Measurements from ENCODE around the gene STAT2. TPM values are rescaled to one million over a fixed set of nuclear protein-coding genes. Genes with fewer than 3 reads are reported as not detected.

The STAT2 gene
- polyA plus RNA-seq, 3 donors = 109 to 251 (median 142) TPM

GRCh38 chr12:56296295-56296694, 63.6 kb downstream of the STAT2 start:
- Histone ChIP-seq H3K9me3 (replicated peaks in 1 of 2; ENCODE audit: control insufficient read depth in 1 of 2, insufficient read depth in 1 of 2, low read length in 2 of 2) (no peaks in the 10 kb centered on the region), H2AFZ (ENCODE audit: insufficient read depth, low read depth, low read length, poor library complexity, severe bottlenecking) (no peak overlapping the region), H3K79me2 (ENCODE audit: insufficient read depth, low read length) (peaks cover 93% of the 10 kb centered on the region), H3K4me1 (ENCODE audit: control insufficient read depth in 1 of 2, insufficient read depth in 2 of 2, low read length in 2 of 2) (peaks cover 41 to 48% of the 10 kb centered on the region in 2 donors), H4K20me1 (ENCODE audit: insufficient read depth, low read length) (peaks cover 84% of the 10 kb centered on the region), H3K4me3 (replicated peaks in 1 of 3; ENCODE audit: low read depth in 2 of 3, low read length in 3 of 3) (no peak overlapping the region), H3K27me3 (ENCODE audit: control insufficient read depth in 2 of 2, insufficient read depth in 2 of 2, low read length in 2 of 2) (no peaks in the 10 kb centered on the region), H3K27ac (ENCODE audit: low read depth in 1 of 2, low read length in 2 of 2) (peak overlapping the region; percentile 3 to 95), H3K4me2 (replicated peaks; ENCODE audit: extremely low read depth, low read length, poor library complexity, severe bottlenecking) (peak overlapping the region; percentile 13), H3K36me3 (replicated peaks in 1 of 2; ENCODE audit: control insufficient read depth in 1 of 2, insufficient read depth in 2 of 2, low read length in 2 of 2) (peaks cover 10 to 31% of the 10 kb centered on the region in 2 donors), H3K9ac (ENCODE audit: insufficient read depth, low read length, poor library complexity, severe bottlenecking) (peak overlapping the region; percentile 23)
- Mint-ChIP-seq H3K36me3 (peaks cover 14 to 43% of the 10 kb centered on the region in 2 donors), H3K4me3 (no peak overlapping the region), H3K27ac (peak overlapping the region in 5 of 7 donors; percentile 31 to 73 (median 63)), H3K9me3 (no peaks in the 10 kb centered on the region), H3K4me1 (peaks cover 46% of the 10 kb centered on the region), H3K27me3 (ENCODE audit: low read depth in 3 of 3) (peaks cover 0 to 2% (median 0%) of the 10 kb centered on the region in 3 donors)
- intact Hi-C loops (cut with micrococcal nuclease) = no loop called here
- no peak for TF ChIP-seq CTCF (IDR thresholded peaks at IDR 0.05)
- WGBS (ENCODE audit: insufficient coverage) = 0% methylated on average over 1 of the region's 5 CpGs
- no peak for DNase-seq

- 91% methylated on average over 4 of the region's 5 CpGs for WGBS (ENCODE audit: insufficient coverage)
- no peak overlapping the region for H2AFZ ChIP-seq (ENCODE audit: insufficient read depth, low read depth, low read length, poor library complexity, severe bottlenecking)
- peaks cover 99% of the 10 kb centered on the region for H3K79me2 ChIP-seq (ENCODE audit: insufficient read depth, low read length)
- Mint-ChIP-seq H3K9me3 (no peaks in the 10 kb centered on the region), H3K36me3 (peaks cover 27 to 60% of the 10 kb centered on the region in 2 donors), H3K27me3 (ENCODE audit: low read depth in 3 of 3) (peaks cover 0 to 5% (median 0%) of the 10 kb centered on the region in 3 donors), H3K27ac (peak overlapping the region in 3 of 7 donors; percentile 17 to 57 (median 46)), H3K4me1 (peaks cover 29% of the 10 kb centered on the region), H3K4me3 (no peak overlapping the region)
- intact Hi-C loops (cut with micrococcal nuclease) = no loop called here
- no peak overlapping the region for H3K4me3 ChIP-seq (replicated peaks in 1 of 3; ENCODE audit: low read depth in 2 of 3, low read length in 3 of 3)
- TF ChIP-seq CTCF (IDR thresholded peaks at IDR 0.05) = no peak
- no peak for DNase-seq
- H3K9ac ChIP-seq (ENCODE audit: insufficient read depth, low read length, poor library complexity, severe bottlenecking) = no peak overlapping the region
- peaks cover 93% of the 10 kb centered on the region for H4K20me1 ChIP-seq (ENCODE audit: insufficient read depth, low read length)
- H3K9me3 ChIP-seq (replicated peaks in 1 of 2; ENCODE audit: control insufficient read depth in 1 of 2, insufficient read depth in 1 of 2, low read length in 2 of 2) = no peaks in the 10 kb centered on the region
- H3K4me2 ChIP-seq (replicated peaks; ENCODE audit: extremely low read depth, low read length, poor library complexity, severe bottlenecking) = no peak overlapping the region
- H3K36me3 ChIP-seq (replicated peaks in 1 of 2; ENCODE audit: control insufficient read depth in 1 of 2, insufficient read depth in 2 of 2, low read length in 2 of 2) = peaks cover 25 to 47% of the 10 kb centered on the region in 2 donors
- no peaks in the 10 kb centered on the region for H3K27me3 ChIP-seq (ENCODE audit: control insufficient read depth in 2 of 2, insufficient read depth in 2 of 2, low read length in 2 of 2)
- H3K4me1 ChIP-seq (ENCODE audit: control insufficient read depth in 1 of 2, insufficient read depth in 2 of 2, low read length in 2 of 2) = peaks cover 24 to 29% of the 10 kb centered on the region in 2 donors
- H3K27ac ChIP-seq (ENCODE audit: low read depth in 1 of 2, low read length in 2 of 2) = peak overlapping the region in 1 of 2 donors; percentile 41
Measured at GRCh38 chr12:56293795-56294194, 66.1 kb downstream of the STAT2 start.

Small RNAs within 50 kb of the gene (small RNA-seq; reads per million reads assigned to genes)
- not detected for gene RNU7-40P (ENCODE audit: insufficient read length, low read depth)

Other genes with a start within 250 kb of the STAT2 start
- 1,000 to 10,000 TPM; 2,986 to 5,048 (median 3,308) TPM for gene RPL41, start 243.5 kb downstream of the STAT2 start, polyA plus RNA-seq
- 1 to 10 TPM; 1.7 to 3.1 (median 1.8) TPM for gene ZC3H10, start 241.8 kb downstream of the STAT2 start, polyA plus RNA-seq
- gene ESYT1, start 231.8 kb downstream of the STAT2 start, polyA plus RNA-seq = 10 to 100 TPM; 74.2 to 81.1 (median 74.6) TPM
- gene MYL6B, start 207.5 kb downstream of the STAT2 start, polyA plus RNA-seq = 1 to 10 TPM; 2.7 to 4.3 (median 4.1) TPM
- 1,000 to 10,000 TPM; 1,962 to 3,939 (median 3,189) TPM for gene MYL6, start 201.7 kb downstream of the STAT2 start, polyA plus RNA-seq
- gene SMARCC2, start 170.6 kb downstream of the STAT2 start, polyA plus RNA-seq = 10 to 100 TPM; 22.2 to 63.7 (median 43.5) TPM
- gene RNF41, start 138.2 kb downstream of the STAT2 start, polyA plus RNA-seq = 10 to 100 TPM; 35.8 to 82.0 (median 45.7) TPM
- gene NABP2, start 135.8 kb downstream of the STAT2 start, polyA plus RNA-seq = 10 to 100 TPM in 1 of 3 donors, 1 to 10 TPM in 2; 2.7 to 10.1 (median 3.2) TPM
- under 1 TPM in 2 of 3 donors, not detected in 1; 0.21 to 0.25 TPM for gene SLC39A5, start 130.1 kb downstream of the STAT2 start, polyA plus RNA-seq
- gene ANKRD52, start 101.7 kb downstream of the STAT2 start, polyA plus RNA-seq = 10 to 100 TPM in 1 of 3 donors, 1 to 10 TPM in 2; 1.5 to 12.4 (median 2.4) TPM
- 10 to 100 TPM in 1 of 3 donors, 1 to 10 TPM in 2; 1.7 to 13.5 (median 2.0) TPM for gene COQ10A, start 93.2 kb downstream of the STAT2 start, polyA plus RNA-seq
- 100 to 1,000 TPM in 1 of 3 donors, 10 to 100 TPM in 2; 55.7 to 156 (median 86.1) TPM for gene CS, start 59.8 kb downstream of the STAT2 start, polyA plus RNA-seq
- gene CNPY2, start 44.1 kb downstream of the STAT2 start, polyA plus RNA-seq = 100 to 1,000 TPM in 2 of 3 donors, 10 to 100 TPM in 1; 50.4 to 122 (median 121) TPM
- gene PAN2, start 26.1 kb downstream of the STAT2 start, polyA plus RNA-seq = 100 to 1,000 TPM in 1 of 3 donors, 10 to 100 TPM in 1, 1 to 10 TPM in 1; 8.8 to 120 (median 16.0) TPM
- gene IL23A, start 21.2 kb downstream of the STAT2 start, polyA plus RNA-seq = 1 to 10 TPM; 1.0 to 4.8 (median 1.6) TPM
- not detected for gene APOF, start 2.8 kb upstream of the STAT2 start, polyA plus RNA-seq
- 1 to 10 TPM; 1.5 to 2.3 (median 1.5) TPM for gene TIMELESS, start 89.3 kb upstream of the STAT2 start, polyA plus RNA-seq
- gene MIP, start 94.5 kb upstream of the STAT2 start, polyA plus RNA-seq = not detected
- gene SPRYD4, start 108.5 kb upstream of the STAT2 start, polyA plus RNA-seq = 1 to 10 TPM; 1.3 to 2.1 (median 1.4) TPM
- under 1 TPM in 1 of 3 donors, not detected in 2; 0.04 TPM for gene GLS2, start 128.1 kb upstream of the STAT2 start, polyA plus RNA-seq
- 1 to 10 TPM; 5.1 to 8.2 (median 6.5) TPM for gene RBMS2, start 161.7 kb upstream of the STAT2 start, polyA plus RNA-seq